H7 (cell line): ENCODE measurements around the gene LNX1. TPM values are rescaled to one million over a fixed set of nuclear protein-coding genes. Genes with fewer than 3 reads are reported as not detected.

Experiments used
- DNase-seq: peaks from one replicate; pipeline ENCODE4 v3.0.0; 2012
- H3K27me3 ChIP-seq: 2 replicates; pipeline ENCODE4 v1.6.0; 2011; ENCODE audit warnings: mild to moderate bottlenecking, low read length; ENCODE audit not compliant: control insufficient read depth, insufficient read depth
- H3K36me3 ChIP-seq: replicated peaks from 2 replicates; pipeline ENCODE4 v1.5.1; 2011; ENCODE audit warnings: low read length; ENCODE audit not compliant: control insufficient read depth, insufficient read depth
- H3K4me3 ChIP-seq: 2 replicates; pipeline ENCODE4 v1.5.1; 2011; ENCODE audit warnings: low read depth, mild to moderate bottlenecking, control low read depth, low read length, moderate library complexity; ENCODE audit not compliant: insufficient read depth
- total RNA-seq: library from RNA; depleted of rRNA; stranded (reverse); fragments of >200 nt; shearing (Covaris generic); gene quantifications from 2 replicates; pipeline ENCODE4 v1.2.3, GENCODE V29; 2014

LNX1 gene
- total RNA-seq, 1 experiment from 2014 or later, result 1.6 TPM

- no peaks in the 10 kb centered on the region for H3K27me3 ChIP-seq
- no peaks in the 10 kb centered on the region for H3K36me3 ChIP-seq
- no peak overlapping the region for H3K4me3 ChIP-seq
- no peak for DNase-seq
Measured at GRCh38 chr4:53499791-53500190, 91.5 kb downstream of the LNX1 start.

DNA sequence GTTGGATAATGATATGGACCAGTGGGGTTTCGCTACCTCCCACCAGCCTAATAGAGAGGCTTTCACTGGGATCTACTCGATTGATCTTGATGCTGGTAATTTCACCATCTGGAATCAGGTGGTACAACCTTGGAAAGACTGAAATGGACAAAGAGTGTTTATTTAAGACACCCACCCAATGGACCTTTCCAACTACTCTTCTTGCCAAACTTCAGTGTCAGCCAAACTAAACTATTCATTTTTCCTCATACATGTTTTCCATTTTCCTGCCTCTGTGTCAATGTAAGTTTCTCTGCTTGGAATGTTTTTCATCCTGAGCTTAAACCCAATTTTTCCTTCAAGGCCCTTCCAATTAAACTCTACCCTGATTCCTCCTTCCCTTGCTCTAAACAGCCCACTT is 92.6 kb downstream of the LNX1 start:
- no peaks in the 10 kb centered on the region for H3K27me3 ChIP-seq
- DNase-seq, result no peak
- H3K36me3 ChIP-seq, result no peaks in the 10 kb centered on the region
- H3K4me3 ChIP-seq, result no peak overlapping the region

GRCh38 chr4:53497487-53498244 is 93.6 kb downstream of the LNX1 start:
- no peaks in the 10 kb centered on the region for H3K27me3 ChIP-seq
- DNase-seq, result peak; percentile 17
- no peaks in the 10 kb centered on the region for H3K36me3 ChIP-seq

DNA sequence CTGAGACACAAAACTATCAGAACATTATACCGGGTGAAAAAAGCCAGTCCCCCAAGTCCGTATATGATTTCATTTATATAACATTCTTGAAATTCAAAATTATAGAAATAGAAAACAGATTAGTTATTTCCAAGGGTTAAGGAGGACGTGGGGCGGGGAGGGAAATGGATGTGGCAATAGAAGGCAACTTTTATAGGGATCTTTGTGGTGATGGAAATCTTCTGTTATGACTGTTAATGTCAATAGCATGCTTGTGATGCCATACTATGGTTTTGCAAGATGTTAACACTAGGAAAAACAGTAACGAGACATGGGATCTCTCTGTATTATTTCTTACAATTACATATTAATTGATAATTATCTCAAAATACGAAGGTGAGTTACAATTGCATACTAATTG is 96.4 kb downstream of the LNX1 start:
- Histone ChIP-seq H3K4me3 (no peak overlapping the region), H3K27me3 (no peaks in the 10 kb centered on the region), H3K36me3 (no peaks in the 10 kb centered on the region)
- no peak for DNase-seq

More at GRCh38 chr4:53497487-53498244, 93.6 kb downstream of the LNX1 start:
- H3K4me3 ChIP-seq, result no peak overlapping the region

GRCh38 chr4:53490965-53491622 is 100.2 kb downstream of the LNX1 start:
- H3K27me3 ChIP-seq, result no peaks in the 10 kb centered on the region
- H3K36me3 ChIP-seq, result no peaks in the 10 kb centered on the region
- peak; percentile 30 for DNase-seq
- no peak overlapping the region for H3K4me3 ChIP-seq

- Histone ChIP-seq H3K4me3 (no peak overlapping the region), H3K36me3 (no peaks in the 10 kb centered on the region), H3K27me3 (no peaks in the 10 kb centered on the region)
- no peak for DNase-seq
Measured at GRCh38 chr4:53490161-53490956, 100.9 kb downstream of the LNX1 start.

DNA sequence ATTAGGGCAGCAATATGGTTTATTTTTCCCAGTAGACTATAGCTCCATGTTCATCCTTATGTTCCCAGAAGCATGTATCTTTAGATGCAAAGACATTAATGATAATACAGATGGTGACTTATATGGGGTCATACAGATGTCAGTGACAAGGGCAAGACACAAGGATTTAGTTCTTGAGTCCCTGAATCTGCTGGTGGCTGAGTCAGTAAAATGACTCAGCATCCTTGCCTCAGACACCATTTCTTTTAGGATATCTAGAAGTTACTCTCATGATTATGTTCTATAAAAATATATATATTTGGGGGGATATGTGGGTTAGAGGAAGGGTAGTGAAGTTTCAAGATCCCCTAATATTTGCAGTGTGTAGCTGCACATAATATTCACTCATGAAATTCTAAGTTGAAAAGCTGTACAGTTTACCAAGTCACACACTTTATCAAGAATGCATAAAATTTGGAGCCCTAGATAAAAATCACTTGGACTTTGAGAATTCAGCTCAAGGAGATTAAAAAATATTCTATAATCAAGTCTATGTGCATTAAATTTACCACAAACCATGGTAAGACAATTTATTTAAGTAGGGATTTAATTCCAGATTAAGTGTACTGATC is 101.9 kb downstream of the LNX1 start:
- DNase-seq, result no peak
- no peaks in the 10 kb centered on the region for H3K36me3 ChIP-seq
- H3K27me3 ChIP-seq, result no peaks in the 10 kb centered on the region
- no peak overlapping the region for H3K4me3 ChIP-seq

- Histone ChIP-seq H3K36me3 (no peaks in the 10 kb centered on the region), H3K4me3 (no peak overlapping the region), H3K27me3 (no peaks in the 10 kb centered on the region)
- no peak for DNase-seq
Measured at GRCh38 chr4:53487766-53488165, 103.5 kb downstream of the LNX1 start.

DNA sequence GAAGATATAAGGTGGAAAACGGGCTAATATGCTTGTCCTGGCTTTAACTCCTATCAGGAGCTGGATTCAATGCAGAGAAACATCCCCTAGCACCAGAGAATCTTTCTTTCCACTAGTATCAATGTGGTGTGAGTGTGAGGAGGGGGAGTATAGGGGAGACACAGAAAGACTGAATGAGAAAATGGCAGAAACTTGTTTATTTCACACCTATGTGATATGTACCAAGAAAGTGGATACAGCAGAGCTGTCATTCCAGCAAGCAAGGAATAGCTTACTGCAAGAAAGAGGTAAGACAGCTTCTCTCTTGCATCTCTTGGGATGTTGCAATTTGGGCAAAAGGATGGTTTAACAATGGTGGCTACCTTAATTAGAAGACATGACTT is 105.6 kb downstream of the LNX1 start:
- DNase-seq, result no peak
- H3K27me3 ChIP-seq, result no peaks in the 10 kb centered on the region
- H3K4me3 ChIP-seq, result no peak overlapping the region
- H3K36me3 ChIP-seq, result no peaks in the 10 kb centered on the region

- H3K36me3 ChIP-seq, result no peaks in the 10 kb centered on the region
- H3K27me3 ChIP-seq, result no peaks in the 10 kb centered on the region
- no peak for DNase-seq
- no peak overlapping the region for H3K4me3 ChIP-seq
Measured at GRCh38 chr4:53484911-53485657, 106.2 kb downstream of the LNX1 start.

- no peak overlapping the region for H3K4me3 ChIP-seq
- H3K36me3 ChIP-seq, result no peaks in the 10 kb centered on the region
- H3K27me3 ChIP-seq, result no peaks in the 10 kb centered on the region
- DNase-seq, result no peak
Measured at GRCh38 chr4:53483250-53483649, 108.0 kb downstream of the LNX1 start.

DNA sequence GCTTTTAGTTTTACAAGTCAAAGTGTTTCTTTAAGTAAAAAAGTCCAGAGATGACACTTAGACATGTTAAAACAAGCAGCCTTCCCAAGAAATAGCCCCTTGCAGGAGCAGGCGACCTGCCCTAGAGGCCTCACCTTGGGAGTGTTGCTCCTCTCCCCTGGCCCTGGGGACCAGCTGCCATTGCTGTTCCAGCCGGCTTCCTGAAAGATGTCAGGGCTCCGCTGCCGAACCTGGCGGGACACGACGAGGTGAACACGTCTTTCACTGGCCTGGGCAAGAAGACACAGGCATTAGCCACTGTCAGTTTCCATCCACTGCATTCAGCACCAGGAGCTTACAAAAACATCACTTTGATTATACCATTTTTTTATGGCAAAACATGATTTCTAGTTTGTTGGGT is 109.7 kb downstream of the LNX1 start:
- Histone ChIP-seq H3K27me3 (no peaks in the 10 kb centered on the region), H3K4me3 (no peak overlapping the region), H3K36me3 (no peaks in the 10 kb centered on the region)
- DNase-seq, result no peak

DNA sequence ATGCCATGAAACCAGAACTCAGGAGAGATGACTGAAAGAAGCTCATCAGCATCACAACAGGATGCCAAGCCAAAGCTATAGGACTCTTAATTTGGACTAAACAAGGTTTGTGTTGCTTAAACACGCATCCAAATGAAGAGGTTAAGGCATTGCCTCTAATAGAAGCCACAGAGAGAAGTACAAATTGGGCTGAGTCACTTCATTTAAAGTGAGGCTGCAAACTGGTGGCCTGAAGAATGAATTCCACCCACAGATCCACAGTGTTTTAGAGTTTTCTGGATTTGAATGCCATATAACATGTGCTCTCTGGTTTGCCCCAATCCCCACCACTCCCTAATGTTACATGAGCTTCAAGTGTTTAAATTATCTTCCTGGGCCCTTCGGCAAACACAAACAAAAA is 110.4 kb downstream of the LNX1 start:
- H3K4me3 ChIP-seq, result no peak overlapping the region
- H3K36me3 ChIP-seq, result no peaks in the 10 kb centered on the region
- H3K27me3 ChIP-seq, result no peaks in the 10 kb centered on the region
- DNase-seq, result no peak
